ENCODE data around the gene PAX8.

Gene PAX8

DNA sequence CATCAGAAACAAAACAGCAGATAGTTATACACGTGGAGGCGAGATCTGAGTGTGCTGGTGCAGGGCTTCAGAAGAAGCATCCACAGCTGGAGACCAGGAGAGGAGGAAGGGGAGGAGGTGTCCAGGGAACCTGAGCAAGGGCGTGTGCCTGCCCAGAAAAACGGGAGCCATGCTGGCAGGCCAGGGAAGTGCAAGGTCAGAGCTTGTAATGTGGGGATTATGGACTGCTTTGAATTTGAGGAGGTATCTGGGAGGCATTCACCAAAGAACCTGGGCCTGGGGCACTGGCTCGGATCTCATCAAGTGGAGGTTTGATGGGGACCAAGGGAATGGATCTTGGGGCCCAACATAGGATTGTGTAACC, 92.3 kb downstream of the PAX8 start:
- no peak for DNase-seq (ENCODE audit: extremely low read depth in 1 of 2, low read depth in 1 of 2)

DNA sequence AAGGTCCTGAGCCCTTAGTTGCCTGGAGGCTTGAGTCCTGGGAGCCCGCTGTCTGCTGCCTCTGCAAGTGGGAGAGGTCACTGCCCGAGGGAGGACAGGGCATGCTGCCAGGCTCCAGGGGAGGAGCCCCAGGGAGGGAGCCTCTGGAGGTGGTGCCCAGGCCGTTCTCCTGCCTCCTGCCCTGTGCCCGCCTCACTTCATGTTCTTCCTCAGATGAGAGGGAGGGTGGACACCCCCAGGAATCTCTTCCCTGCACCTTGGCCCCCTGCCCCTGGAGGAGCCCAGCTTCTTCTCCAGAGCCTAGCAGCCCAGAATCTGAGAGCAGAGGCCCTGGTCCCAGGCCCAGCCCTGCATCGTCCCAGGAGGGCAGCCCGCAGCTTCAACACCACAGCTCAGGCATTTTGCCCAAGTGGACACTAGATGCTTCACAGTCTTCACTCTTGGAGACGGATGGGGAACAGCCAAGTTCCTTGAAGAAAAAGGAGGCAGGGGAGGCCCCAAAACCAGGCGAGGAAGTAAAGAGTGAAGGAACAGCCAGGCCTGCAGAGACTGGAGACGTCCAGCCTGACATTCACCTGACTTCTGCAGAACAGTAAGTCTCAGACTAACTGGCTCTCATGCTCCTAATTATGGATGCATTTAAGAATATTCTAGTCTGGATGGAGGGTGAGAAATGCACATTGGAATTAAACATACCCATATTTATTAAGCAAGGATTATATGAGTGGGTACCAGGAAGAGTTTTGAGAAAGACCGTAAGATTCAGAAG, 92.9 kb downstream of the PAX8 start:
- DNase-seq (ENCODE audit: extremely low read depth in 1 of 2, low read depth in 1 of 2) = no peak

DNA sequence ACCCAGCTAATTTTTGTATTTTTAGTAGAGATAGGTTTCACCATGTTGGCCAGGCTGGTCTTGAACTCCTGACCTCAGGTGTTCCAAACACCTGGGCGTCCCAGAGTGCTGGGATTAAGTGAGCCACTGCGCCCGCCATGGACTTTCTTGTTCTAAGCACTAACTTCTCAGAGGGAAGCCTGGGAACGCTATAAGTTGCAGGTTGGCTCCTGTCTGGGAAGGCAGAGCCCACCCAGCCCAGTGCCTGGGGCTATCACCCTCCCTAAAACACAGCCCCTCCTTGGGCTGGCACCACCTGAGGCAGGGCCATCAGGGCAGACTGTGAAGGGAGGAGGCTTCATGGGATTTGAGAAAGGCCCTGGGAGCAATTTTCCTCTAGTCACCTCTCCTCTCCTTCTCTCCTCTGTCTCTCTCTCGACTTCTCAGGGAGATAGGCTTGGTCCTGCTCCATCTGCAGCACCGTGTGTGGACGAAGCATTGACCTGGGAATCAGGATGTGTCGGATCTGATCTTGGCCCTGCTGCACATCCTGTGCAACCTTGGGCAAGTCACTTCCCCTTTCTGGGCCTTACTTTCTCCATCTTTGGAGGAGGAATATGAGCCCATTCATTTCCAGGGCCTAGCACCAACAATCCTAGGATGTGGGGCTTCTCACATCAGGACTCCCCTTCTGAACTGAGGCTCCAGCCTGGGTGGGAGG, 94.0 kb downstream of the PAX8 start:
- no peak for DNase-seq (ENCODE audit: extremely low read depth in 1 of 2, low read depth in 1 of 2)

DNA sequence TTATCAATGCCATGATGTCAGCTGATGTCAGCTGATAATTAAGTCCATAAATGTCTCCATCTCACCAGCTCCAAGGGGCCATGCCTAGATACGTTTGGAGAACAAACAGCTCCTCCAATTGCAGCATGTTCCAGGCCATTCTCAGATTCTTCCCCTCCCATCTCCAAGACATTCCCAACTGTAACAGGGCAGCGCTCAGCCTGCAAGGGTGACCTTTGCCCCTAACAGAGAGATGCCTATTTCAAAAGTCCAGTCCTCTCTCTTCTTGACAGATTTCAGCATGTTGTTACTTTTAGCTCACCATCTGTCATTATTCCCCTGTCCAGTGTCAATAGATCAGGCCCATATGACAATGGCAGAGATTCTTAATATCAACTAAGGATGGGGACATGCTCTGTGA, 95.0 kb downstream of the PAX8 start:
- no peak for DNase-seq (ENCODE audit: extremely low read depth in 1 of 2, low read depth in 1 of 2)

DNA sequence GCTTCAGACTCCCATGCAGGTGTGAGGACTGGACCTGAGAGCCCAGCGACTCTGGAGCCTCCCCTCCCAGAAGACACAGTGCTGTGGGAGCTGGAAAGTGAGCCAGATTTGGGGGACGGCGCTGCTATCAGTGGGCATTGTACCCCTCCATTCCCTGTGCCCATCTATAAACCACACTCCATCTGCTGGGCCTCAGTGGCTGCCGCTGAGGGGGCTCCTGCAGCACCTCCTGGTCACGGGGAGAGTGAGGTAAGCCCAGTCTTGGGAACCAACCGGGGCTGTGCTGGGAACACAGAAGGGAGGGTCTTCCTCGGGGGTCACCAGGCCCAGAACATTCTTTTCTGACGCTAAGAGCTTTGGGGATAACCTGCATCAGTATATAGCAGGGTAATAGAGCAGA, 95.5 kb downstream of the PAX8 start:
- DNase-seq (ENCODE audit: extremely low read depth in 1 of 2, low read depth in 1 of 2) = no peak

DNA sequence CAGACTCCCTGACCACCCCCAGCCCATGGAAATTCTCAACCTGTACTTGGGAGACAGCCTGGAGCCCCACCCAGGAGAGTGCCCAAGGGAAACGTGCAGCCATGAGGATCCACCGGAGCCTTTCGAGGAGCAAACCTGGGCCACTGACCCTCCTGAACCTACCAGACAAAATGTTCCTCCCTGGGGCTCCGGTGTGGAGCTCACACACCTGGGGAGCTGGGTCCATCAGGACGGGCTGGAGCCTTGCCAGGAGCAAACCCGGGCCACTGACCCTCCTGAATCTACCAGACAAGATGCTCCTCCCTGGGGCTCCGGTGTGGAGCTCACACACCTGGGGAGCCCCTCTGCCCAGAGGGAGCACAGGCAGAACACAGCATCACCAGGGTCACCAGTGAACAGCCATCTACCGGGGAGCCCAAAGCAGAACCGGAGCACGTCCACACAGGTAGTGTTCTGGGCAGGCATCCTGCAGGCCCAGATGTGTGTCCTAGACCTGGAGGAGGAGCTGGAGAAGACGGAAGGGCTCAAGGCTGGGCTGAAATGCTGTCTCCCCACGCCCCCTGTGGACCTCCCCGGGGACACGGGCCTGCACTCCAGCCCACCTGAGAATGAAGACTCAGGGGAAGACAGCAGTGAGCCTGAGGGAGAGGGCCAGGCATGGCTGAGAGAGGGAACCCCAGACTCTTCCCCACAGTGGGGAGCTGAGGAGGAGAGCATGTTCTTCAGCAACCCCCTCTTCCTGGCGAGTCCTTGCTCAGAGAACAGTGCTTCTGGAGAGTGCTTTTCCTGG, 96.1 kb downstream of the PAX8 start:
- no peak for DNase-seq (ENCODE audit: extremely low read depth in 1 of 2, low read depth in 1 of 2)

DNA sequence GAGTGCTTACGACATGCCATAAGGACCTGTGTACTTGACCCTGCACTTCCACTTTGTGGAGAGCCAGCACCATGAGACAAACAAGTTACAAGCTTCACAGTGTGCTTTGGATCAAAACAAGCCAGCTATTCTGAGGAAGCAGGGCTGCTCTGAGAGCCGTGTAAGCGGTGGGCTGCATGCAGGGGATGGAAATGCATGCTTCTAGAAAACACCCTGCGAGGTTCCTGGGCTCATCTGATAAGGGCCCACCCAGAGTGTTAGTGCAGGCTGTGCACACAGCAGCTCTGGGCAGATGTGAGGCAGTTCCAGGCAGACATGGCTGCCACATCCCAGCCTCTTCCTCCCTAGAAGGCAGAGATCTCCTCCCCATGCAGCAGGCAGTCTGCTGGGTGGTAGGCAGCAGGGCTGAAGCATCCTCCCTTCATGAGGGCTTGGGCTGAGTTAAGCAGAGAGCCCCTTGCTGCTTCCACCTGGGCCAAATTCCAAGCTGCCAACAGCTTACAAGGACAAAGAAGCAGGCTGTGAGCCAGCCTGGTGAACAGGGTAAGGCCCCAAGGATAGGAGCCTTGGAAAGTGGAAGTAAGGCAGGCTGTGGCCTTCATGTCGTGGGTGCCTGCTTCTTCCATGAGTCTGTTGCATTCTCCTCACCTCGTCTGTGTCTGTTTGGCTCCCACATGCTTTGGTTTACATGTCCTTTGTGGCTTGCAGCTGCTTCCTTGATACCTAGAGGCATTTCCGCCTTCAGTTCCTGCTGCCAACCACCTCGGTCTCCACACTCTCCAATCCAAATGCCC, 97.3 kb downstream of the PAX8 start:
- no peak for DNase-seq (ENCODE audit: extremely low read depth in 1 of 2, low read depth in 1 of 2)

GRCh38 chr2:113180131-113180946, 98.4 kb downstream of the PAX8 start:
- DNase-seq (ENCODE audit: extremely low read depth in 1 of 2, low read depth in 1 of 2) = no peak

DNA sequence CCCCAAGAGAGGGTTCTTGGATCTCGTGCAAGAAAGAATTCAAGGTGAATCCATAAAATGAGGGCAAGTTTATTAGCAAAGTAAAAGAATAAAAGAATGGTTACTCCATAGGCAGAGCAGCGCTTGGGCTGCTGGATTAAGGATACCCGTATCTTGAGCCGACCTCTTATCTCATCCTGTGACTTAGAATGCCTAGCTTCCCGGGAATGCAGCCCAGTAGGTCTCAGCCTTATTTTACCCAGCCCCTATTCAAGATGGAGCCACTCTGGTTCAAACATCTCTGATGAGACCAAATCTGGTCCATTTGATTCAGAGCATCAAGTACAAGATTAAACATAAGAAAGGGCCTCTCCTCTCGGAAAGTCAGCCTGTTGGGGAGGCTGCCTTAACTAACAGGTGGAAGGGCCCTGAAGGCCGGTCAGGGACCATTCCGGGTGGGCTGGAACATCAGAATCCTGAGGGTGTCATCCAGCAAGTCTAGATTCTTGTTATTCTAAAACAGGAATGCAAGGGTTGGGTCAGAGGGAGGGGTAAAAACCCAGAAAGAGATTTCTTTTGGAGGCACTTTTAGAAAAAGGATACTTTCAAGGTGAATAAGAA, 99.2 kb downstream of the PAX8 start:
- DNase-seq (ENCODE audit: extremely low read depth in 1 of 2, low read depth in 1 of 2) = no peak

DNA sequence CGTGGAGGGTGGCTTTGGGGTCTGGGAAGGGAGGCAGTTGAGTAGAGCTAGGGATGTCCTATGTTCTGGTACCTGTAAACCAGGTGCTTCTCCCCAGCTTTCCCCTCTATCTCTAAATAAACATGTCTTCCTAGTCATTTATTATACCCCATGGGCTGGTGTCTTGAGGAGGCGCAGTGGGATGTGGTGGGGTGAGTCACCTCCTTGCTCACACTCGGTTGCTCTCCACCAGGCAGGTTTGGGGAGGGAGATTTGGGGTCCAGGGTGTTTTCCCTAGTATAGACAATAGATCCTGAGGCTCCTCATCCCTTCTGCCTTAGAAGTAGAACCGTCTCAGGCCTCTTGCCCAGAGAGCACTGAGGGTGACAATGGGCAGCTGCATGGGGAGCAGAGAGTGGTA, 99.8 kb downstream of the PAX8 start:
- peak; percentile 39 to 61 for DNase-seq (ENCODE audit: extremely low read depth in 1 of 2, low read depth in 1 of 2)

DNA sequence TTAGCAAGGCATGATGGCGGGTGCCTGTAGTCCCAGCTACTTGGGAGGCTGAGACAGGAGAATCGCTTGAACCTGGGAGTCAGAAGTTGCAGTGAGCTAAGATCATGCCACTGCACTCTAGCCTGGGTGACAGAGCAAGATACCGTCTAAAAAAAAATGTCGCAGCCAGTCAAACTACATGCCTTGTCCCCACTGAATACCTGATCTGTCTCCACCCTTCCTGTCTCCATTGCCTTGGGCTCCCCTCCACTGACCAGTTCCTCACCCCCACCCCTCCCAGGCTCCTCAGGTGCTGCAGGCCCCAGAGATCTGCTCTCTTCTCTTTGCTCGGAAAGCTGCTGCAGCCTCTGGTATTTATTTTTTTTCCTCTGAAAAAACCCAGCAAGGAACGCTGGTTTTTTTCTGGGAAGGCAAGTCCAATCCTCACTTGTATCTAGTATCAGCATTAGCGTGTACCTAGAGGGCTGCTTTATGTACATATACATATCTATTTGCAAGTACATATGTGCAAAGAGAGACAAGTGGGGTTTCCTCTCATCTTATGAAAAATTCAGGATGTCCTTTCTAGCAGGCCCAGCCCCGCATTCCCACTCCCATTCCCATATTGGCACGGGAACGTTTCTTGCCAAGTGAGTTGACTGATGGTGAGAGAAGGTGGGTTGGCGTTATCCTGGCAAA, 100.5 kb downstream of the PAX8 start:
- no peak for DNase-seq (ENCODE audit: extremely low read depth in 1 of 2, low read depth in 1 of 2)

- no peak for DNase-seq (ENCODE audit: extremely low read depth in 1 of 2, low read depth in 1 of 2)
These were observed 101.9 kb downstream of the PAX8 start for GRCh38 chr2:113176696-113177355.

DNA sequence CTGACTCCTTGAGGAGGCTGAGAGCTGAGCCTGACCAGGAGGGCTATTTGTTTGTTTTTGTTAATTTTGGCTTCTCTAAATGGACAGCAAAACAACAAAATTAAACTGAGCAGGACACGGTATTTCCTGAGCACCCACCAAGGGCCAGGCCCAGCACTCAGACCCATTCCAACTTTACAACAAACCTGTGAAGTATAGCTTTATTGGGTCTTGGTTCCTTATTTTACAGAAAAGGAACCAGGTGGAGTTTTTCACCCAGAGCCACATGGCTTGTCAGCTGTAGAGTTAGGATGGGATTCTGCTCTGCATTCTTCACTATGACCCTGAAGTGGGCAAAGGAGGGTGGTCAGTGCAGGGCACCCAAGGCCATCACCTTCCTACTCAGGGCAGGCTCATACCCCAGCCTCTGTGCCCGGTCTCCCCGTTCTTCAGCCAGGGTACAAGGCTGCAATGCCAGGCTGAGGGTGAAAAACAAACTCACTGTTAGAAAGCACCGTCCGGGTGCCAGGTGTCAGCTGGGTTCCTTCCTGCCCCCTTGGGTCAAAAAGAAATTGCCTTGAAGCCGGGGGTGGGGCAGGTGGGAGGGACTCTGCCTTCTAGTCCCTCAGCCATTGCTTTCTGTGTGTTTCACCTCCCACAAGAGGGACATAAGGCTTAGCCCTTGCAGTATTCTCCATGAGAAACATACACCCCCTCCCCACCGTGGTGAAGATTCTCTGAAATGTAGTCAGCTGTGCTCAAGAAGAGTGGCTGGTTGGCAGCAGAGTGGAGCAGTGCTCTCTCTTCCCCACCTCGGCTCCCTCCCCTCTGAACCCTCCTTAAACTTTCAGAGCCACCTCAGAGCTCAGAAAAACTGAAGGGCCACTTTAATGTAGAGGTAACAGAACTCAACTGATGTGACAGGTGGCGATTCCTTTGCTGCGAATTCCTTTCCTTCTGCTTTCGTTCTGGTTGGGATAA, 102.7 kb downstream of the PAX8 start:
- DNase-seq (ENCODE audit: extremely low read depth in 1 of 2, low read depth in 1 of 2) = peak in 1 of 2 donors; percentile 39

GRCh38 chr2:113175042-113175628, 103.6 kb downstream of the PAX8 start:
- peak; percentile 55 to 62 for DNase-seq (ENCODE audit: extremely low read depth in 1 of 2, low read depth in 1 of 2)

DNA sequence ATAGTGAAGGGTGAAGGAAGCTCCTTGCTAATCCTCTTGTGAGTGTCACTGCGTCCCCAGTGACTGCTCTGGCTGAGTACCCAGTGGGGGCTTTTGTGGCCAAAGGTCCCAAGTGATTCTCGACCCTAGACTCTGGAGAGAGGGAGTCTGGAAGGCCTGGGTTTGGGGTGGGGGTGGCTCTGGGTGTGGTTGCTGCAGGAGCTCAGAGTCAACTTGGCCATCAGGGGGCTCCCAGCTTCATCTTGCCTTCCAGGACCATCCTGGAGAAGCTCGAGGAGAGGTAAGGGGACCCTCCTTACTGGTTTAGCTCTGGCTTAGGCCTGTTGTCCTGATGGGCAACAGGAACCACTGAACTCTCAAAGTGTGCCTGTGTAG, 104.4 kb downstream of the PAX8 start:
- DNase-seq (ENCODE audit: extremely low read depth in 1 of 2, low read depth in 1 of 2) = no peak

DNA sequence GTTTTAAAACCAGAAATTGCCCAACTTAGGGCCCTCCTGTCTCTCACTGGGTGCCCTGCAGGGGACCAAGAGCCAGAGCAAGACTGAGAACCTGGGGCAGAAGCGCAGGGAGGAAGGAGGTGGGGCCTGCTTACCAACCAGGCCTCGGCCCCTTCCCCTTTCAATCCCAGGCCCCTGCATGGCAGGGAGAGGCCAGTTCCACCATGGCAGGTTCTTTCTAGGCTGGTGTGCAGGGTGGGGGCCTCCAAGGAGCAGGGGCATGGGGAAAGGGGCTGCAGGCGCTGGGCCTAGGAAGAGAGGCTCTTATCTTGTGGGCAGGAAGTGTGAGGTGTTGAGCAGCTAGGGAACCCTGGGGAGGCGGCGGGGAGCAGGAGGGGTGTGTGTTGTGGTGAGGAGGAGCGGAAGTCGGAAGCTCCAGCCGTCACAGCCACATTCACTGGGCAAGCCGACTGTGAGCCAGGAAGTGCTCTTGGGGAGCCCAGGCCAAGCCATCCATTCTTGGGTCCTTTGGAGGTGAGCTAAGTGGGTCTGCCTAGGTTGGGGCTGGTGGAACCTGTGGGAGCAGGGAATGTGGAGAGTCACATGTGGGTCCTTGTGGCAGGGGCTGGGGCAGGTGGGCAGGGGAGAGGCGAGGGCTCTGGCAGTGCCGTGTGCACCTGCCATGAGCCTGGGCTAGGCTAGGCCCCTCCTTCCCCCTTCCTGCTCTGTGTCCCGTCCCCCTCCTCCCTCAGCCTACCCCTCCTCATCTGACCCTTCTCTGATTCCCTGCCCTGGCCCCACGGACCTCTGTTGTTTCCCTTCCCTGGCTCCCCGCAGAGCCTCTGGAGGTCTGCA, 105.0 kb downstream of the PAX8 start, which contains the start of gene PSD4:
PSD4 (plus strand) TSS at position 430 of the 834 bp plus-strand sequence. CDS start 8,486 bp downstream, outside the sequence.
- DNase-seq (ENCODE audit: extremely low read depth in 1 of 2, low read depth in 1 of 2) = peak; percentile 78 to 90

All from stimulated activated CD8-positive, alpha-beta memory T cell treated with anti-CD3 and anti-CD28 coated beads, Interleukin-7, amount 100 ng/mL, for 48 hours (primary cell).